Neural cell (in vitro differentiated cells): ENCODE results near the gene SLC25A36. TPM values are rescaled to one million over a fixed set of nuclear protein-coding genes. Genes with fewer than 3 reads are reported as not detected.
"Not testable (repeated sequence)": the region's sequence is repeated elsewhere in the genome, so short reads cannot be mapped to it uniquely, and the experiment has no call there.

Experiments used
- H2AFZ ChIP-seq: fragments of 200-600, 300-800 bp; sonication (generic), shearing (Covaris generic); 2 replicates; pipeline ENCODE4 v1.6.0; 2014; ENCODE audit warnings: low read depth, mild to moderate bottlenecking, antibody characterized with exemption, low read length, moderate library complexity
- H3F3A ChIP-seq: fragments of 200-600 bp; shearing (Covaris generic); 2 replicates; pipeline ENCODE4 v1.6.1; 2016; ENCODE audit warnings: mild to moderate bottlenecking, moderate library complexity, mixed read lengths, antibody characterized with exemption, low read length; ENCODE audit not compliant: insufficient read depth, poor library complexity, severe bottlenecking
- H3K27ac ChIP-seq: fragments of 200-600, 300-800 bp; sonication (generic), shearing (Covaris generic); 2 replicates; pipeline ENCODE4 v1.5.1; 2014; ENCODE audit warnings: mild to moderate bottlenecking, low read length, moderate library complexity
- H3K27me3 ChIP-seq: fragments of 300-800, 200-600 bp; sonication (generic), shearing (Covaris generic); 2 replicates; pipeline ENCODE4 v1.6.0; 2014; ENCODE audit warnings: mild to moderate bottlenecking, low read depth, low read length, moderate library complexity; ENCODE audit not compliant: insufficient read depth
- H3K36me3 ChIP-seq: fragments of 300-800, 200-600 bp; sonication (generic), shearing (Covaris generic); 2 replicates; pipeline ENCODE4 v1.5.1; 2014; ENCODE audit warnings: mild to moderate bottlenecking, antibody characterized with exemption, low read length, moderate library complexity; ENCODE audit not compliant: insufficient read depth
- H3K4me2 ChIP-seq: fragments of 300-800, 200-600 bp; sonication (generic), shearing (Covaris generic); 2 replicates; pipeline ENCODE4 v1.6.0; 2014; ENCODE audit warnings: mild to moderate bottlenecking, low read length
- H3K4me3 ChIP-seq: fragments of 300-800, 200-600 bp; sonication (generic), shearing (Covaris generic); 2 replicates; pipeline ENCODE4 v1.5.1; 2014; ENCODE audit warnings: mild to moderate bottlenecking, low read length, moderate library complexity
- H3K79me2 ChIP-seq: fragments of 200-600 bp; shearing (Covaris generic); replicated peaks from 2 replicates; pipeline ENCODE4 v1.6.0; 2014; ENCODE audit warnings: mild to moderate bottlenecking, low read length, moderate library complexity; ENCODE audit not compliant: insufficient read depth
- H3K9ac ChIP-seq: fragments of 300-800, 200-600 bp; sonication (generic), shearing (Covaris generic); 2 replicates; pipeline ENCODE4 v1.6.1; 2016; ENCODE audit warnings: mild to moderate bottlenecking, low read length, mixed read lengths
- H3K9me2 ChIP-seq: fragments of 200-600 bp; shearing (Covaris generic); 2 replicates; pipeline ENCODE4 v1.6.1; 2016; ENCODE audit warnings: mild to moderate bottlenecking, low read length, mixed read lengths; ENCODE audit not compliant: insufficient read depth
- H3K9me3 ChIP-seq: fragments of 200-600, 300-800 bp; sonication (generic), shearing (Covaris generic); 2 replicates; pipeline ENCODE4 v1.6.1; 2016; ENCODE audit warnings: mild to moderate bottlenecking, mixed run types, low read length, moderate library complexity, mixed read lengths
- H4K20me1 ChIP-seq: fragments of 200-600 bp; shearing (Covaris generic); 2 replicates; pipeline ENCODE4 v1.6.1; 2016; ENCODE audit warnings: mild to moderate bottlenecking, mixed run types; ENCODE audit not compliant: insufficient read depth
- CTCF ChIP-seq: fragments of 450-650 bp; IDR thresholded peaks from 2 replicates; pipeline ENCODE4 v1.5.1; 2014; ENCODE audit warnings: antibody characterized with exemption, mild to moderate bottlenecking, moderate library complexity; ENCODE audit not compliant: poor library complexity, severe bottlenecking
- EP300 ChIP-seq: fragments of 450-650 bp; conservative IDR thresholded peaks from 2 replicates; pipeline ENCODE4 v1.6.1; 2014; ENCODE audit warnings: antibody characterized with exemption, mild to moderate bottlenecking, moderate library complexity; ENCODE audit not compliant: poor library complexity, severe bottlenecking
- EZH2 ChIP-seq: fragments of 200-600, 300-800 bp; shearing (Covaris generic), sonication (generic); IDR thresholded peaks from 2 replicates; pipeline ENCODE4 v1.6.1; 2014; ENCODE audit warnings: antibody characterized with exemption, low read length, borderline replicate concordance, mild to moderate bottlenecking; ENCODE audit not compliant: insufficient read depth, poor library complexity, severe bottlenecking
- MXI1 ChIP-seq: fragments of 450-650 bp; conservative IDR thresholded peaks from 2 replicates; pipeline ENCODE4 v1.6.1; 2014; ENCODE audit warnings: antibody characterized with exemption, mild to moderate bottlenecking; ENCODE audit not compliant: poor library complexity, severe bottlenecking
- POLR2AphosphoS5 ChIP-seq: IDR thresholded peaks from 2 replicates; pipeline ENCODE4 v1.6.1; 2012
- RAD21 ChIP-seq: fragments of 450-650 bp; conservative IDR thresholded peaks from 2 replicates; pipeline ENCODE4 v1.6.1; 2014; ENCODE audit warnings: antibody characterized with exemption, mild to moderate bottlenecking, moderate library complexity
- SMC3 ChIP-seq: fragments of 450-650 bp; conservative IDR thresholded peaks from 2 replicates; pipeline ENCODE4 v1.6.1; 2014; ENCODE audit warnings: antibody characterized with exemption, mild to moderate bottlenecking, moderate library complexity; ENCODE audit not compliant: poor library complexity
- TAF1 ChIP-seq: IDR thresholded peaks from 2 replicates; pipeline ENCODE4 v1.6.1; 2012; ENCODE audit warnings: low read depth
- polyA plus RNA-seq: library from polyadenylated mRNA; depleted of rRNA; stranded (reverse); fragments of >200 nt; gene quantifications from 2 replicates; pipeline ENCODE4 v1.2.3, GENCODE V29; 2014
- TF ChIP-seq, protein P1 (sequence below): IDR thresholded peaks from 2 replicates; pipeline ENCODE4 v1.6.1; 2012; ENCODE audit warnings: borderline replicate concordance

SLC25A36 gene
- polyA plus RNA-seq, 1 donor from 2014 or later = 227 TPM

DNA sequence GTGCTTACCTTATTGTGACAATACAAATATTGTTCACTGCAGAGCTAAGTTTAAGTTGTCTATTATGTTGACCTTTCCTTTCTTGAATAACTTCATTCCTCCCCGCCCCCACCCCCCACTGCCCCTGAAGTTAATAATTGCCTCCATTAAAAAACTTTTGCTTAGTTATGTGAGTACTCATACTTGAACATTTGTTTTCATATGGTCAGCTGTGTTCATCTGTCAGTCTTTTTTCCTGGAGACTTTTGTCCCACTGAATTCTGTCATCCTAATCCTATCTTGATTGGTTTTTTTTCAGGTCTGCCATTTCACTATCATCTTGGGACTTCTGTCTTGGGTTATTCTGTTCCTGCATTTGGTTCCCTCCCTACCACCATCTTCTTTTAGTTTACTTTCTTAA is 8.5 kb downstream of the SLC25A36 start:
- no peaks in the 10 kb centered on the region for H3K36me3 ChIP-seq
- H3K9me3 ChIP-seq = no peaks in the 10 kb centered on the region
- no peak overlapping the region for H3K9ac ChIP-seq
- no peaks in the 10 kb centered on the region for H3F3A ChIP-seq
- no peaks in the 10 kb centered on the region for H3K27me3 ChIP-seq
- no peak for TF ChIP-seq MXI1
- H3K4me3 ChIP-seq = no peak overlapping the region
- no peaks in the 10 kb centered on the region for H4K20me1 ChIP-seq
- no peak overlapping the region for H3K4me2 ChIP-seq
- no peaks in the 10 kb centered on the region for H3K9me2 ChIP-seq
- H3K27ac ChIP-seq = no peak overlapping the region
- H3K79me2 ChIP-seq = peaks cover 72% of the 10 kb centered on the region
- no peak overlapping the region for H2AFZ ChIP-seq

DNA sequence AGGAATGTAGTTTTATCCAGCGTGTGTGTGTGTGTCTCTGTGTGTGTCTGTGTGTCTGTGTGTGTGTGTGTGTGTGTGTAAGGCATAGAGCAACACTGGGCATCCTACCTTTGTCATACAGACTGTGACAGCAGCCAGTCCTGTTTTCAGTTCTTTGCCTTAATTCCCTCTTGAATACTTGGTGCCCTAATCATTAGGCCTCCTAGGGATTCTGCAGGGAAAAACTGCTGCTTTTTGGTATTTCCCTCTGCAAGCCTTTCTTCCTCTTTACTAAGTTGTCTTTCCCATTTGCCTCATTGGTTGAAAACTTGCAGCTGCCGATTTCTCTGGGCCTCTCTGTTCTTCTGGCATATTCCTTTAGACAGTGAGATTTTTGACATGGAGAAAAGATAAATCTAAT is 9.2 kb downstream of the SLC25A36 start:
- H3K4me2 ChIP-seq = no peak overlapping the region
- H3K9me3 ChIP-seq = no peaks in the 10 kb centered on the region
- no peaks in the 10 kb centered on the region for H3F3A ChIP-seq
- H3K4me3 ChIP-seq = no peak overlapping the region
- H3K79me2 ChIP-seq = peaks cover 72% of the 10 kb centered on the region
- no peaks in the 10 kb centered on the region for H3K36me3 ChIP-seq
- no peaks in the 10 kb centered on the region for H3K27me3 ChIP-seq
- H3K9ac ChIP-seq = no peak overlapping the region
- no peaks in the 10 kb centered on the region for H4K20me1 ChIP-seq
- no peaks in the 10 kb centered on the region for H3K9me2 ChIP-seq
- TF ChIP-seq, protein P1, sequence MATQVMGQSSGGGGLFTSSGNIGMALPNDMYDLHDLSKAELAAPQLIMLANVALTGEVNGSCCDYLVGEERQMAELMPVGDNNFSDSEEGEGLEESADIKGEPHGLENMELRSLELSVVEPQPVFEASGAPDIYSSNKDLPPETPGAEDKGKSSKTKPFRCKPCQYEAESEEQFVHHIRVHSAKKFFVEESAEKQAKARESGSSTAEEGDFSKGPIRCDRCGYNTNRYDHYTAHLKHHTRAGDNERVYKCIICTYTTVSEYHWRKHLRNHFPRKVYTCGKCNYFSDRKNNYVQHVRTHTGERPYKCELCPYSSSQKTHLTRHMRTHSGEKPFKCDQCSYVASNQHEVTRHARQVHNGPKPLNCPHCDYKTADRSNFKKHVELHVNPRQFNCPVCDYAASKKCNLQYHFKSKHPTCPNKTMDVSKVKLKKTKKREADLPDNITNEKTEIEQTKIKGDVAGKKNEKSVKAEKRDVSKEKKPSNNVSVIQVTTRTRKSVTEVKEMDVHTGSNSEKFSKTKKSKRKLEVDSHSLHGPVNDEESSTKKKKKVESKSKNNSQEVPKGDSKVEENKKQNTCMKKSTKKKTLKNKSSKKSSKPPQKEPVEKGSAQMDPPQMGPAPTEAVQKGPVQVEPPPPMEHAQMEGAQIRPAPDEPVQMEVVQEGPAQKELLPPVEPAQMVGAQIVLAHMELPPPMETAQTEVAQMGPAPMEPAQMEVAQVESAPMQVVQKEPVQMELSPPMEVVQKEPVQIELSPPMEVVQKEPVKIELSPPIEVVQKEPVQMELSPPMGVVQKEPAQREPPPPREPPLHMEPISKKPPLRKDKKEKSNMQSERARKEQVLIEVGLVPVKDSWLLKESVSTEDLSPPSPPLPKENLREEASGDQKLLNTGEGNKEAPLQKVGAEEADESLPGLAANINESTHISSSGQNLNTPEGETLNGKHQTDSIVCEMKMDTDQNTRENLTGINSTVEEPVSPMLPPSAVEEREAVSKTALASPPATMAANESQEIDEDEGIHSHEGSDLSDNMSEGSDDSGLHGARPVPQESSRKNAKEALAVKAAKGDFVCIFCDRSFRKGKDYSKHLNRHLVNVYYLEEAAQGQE = no peak
- TF ChIP-seq TAF1 (no peak), CTCF (no peak), POLR2AphosphoS5 (no peak), MXI1 (no peak), EZH2 (no peak), SMC3 (no peak), RAD21 (no peak), EP300 (no peak)
- H3K27ac ChIP-seq = no peak overlapping the region
- no peak overlapping the region for H2AFZ ChIP-seq

DNA sequence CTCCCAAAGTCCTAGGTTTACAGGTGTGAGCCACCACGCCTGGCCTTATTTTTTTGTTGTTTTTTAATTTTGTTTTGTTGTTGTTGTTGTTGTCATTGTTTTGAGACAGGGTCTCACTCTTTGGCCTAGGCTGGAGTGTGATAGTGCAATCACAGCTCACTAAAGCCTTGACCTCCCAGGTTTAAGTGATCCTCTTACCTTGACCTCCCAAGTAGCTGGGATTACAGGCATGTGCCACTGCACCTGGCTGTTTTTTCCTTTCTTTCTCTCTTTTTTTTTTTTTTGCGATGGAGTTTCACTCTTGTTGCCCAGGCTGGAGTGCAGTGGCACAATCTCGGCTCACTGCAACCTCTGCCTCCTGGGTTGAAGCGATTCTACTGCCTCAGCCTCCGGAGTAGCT is 10.1 kb downstream of the SLC25A36 start:
- H3K27ac ChIP-seq, H3K4me2 ChIP-seq, H4K20me1 ChIP-seq, H3F3A ChIP-seq, H3K36me3 ChIP-seq, H3K9me2 ChIP-seq, H2AFZ ChIP-seq, H3K27me3 ChIP-seq, H3K9ac ChIP-seq, H3K4me3 ChIP-seq, H3K9me3 ChIP-seq: not testable (repeated sequence)
- H3K79me2 ChIP-seq = peaks cover 72% of the 10 kb centered on the region
